Smooth muscle cell (in vitro differentiated cells): Measurements from ENCODE around the gene RPL31. TPM values are rescaled to one million over a fixed set of nuclear protein-coding genes. Genes with fewer than 3 reads are reported as not detected.

Source experiments
- DNase-seq: peaks from one replicate; lab custom pipeline; 2025; ENCODE audit not compliant: unreplicated experiment; lab: John Stamatoyannopoulos, UW
- H2AFZ ChIP-seq: fragments of 200-600 bp; sonication (generic); 2 replicates; pipeline ENCODE4 v1.6.0; 2016; ENCODE audit warnings: antibody characterized with exemption, low read depth, mild to moderate bottlenecking
- H3F3A ChIP-seq: fragments of 200-600 bp; sonication (generic); 2 replicates; pipeline ENCODE4 v1.6.0; 2017; ENCODE audit warnings: antibody characterized with exemption, low read depth
- H3K27ac ChIP-seq: fragments of 200-600 bp; sonication (generic); 2 replicates; pipeline ENCODE4 v1.5.1; 2016; ENCODE audit warnings: low read depth, mild to moderate bottlenecking
- H3K27me3 ChIP-seq: fragments of 200-600 bp; sonication (generic); 2 replicates; pipeline ENCODE4 v1.6.1; 2016; ENCODE audit warnings: low read depth, mild to moderate bottlenecking
- H3K36me3 ChIP-seq: fragments of 200-600 bp; sonication (generic); 2 replicates; pipeline ENCODE4 v1.5.1; 2016; ENCODE audit warnings: low read depth
- H3K4me1 ChIP-seq: fragments of 200-600 bp; sonication (generic); 2 replicates; pipeline ENCODE4 v1.5.1; 2016; ENCODE audit warnings: low read depth
- H3K4me2 ChIP-seq: fragments of 200-600 bp; sonication (generic); 2 replicates; pipeline ENCODE4 v1.6.0; 2016; ENCODE audit warnings: mild to moderate bottlenecking
- H3K4me3 ChIP-seq: fragments of 200-600 bp; sonication (generic); 2 replicates; pipeline ENCODE4 v1.5.1; 2016; ENCODE audit warnings: mild to moderate bottlenecking
- H3K79me2 ChIP-seq: fragments of 200-600 bp; sonication (generic); 2 replicates; pipeline ENCODE4 v1.6.0; 2016; ENCODE audit warnings: low read depth, mild to moderate bottlenecking
- H3K9ac ChIP-seq: fragments of 200-600 bp; sonication (generic); 2 replicates; pipeline ENCODE4 v1.6.0; 2016; ENCODE audit warnings: low read depth
- H3K9me3 ChIP-seq: fragments of 200-600 bp; sonication (generic); replicated peaks from 2 replicates; pipeline ENCODE4 v1.5.1; 2016; ENCODE audit warnings: low read depth
- H4K20me1 ChIP-seq: fragments of 200-600 bp; sonication (generic); 2 replicates; pipeline ENCODE4 v1.6.0; 2016; ENCODE audit warnings: low read depth
- CTCF ChIP-seq: fragments of 200-600 bp; sonication (generic); IDR thresholded peaks from 2 replicates; pipeline ENCODE4 v1.5.1; 2017; ENCODE audit warnings: borderline replicate concordance, mild to moderate bottlenecking, antibody characterized with exemption; ENCODE audit not compliant: insufficient read depth, poor library complexity, severe bottlenecking
- WGBS: methylation state at CpG from one replicate; pipeline ENCODE4 v1.1.7; 2016; ENCODE audit warnings: low lambda C conversion rate; 5-methylcytosine and 5-hydroxymethylcytosine counted together
- polyA plus RNA-seq: library from polyadenylated mRNA; unstranded; fragments of >200 nt; fragmentation: Nextera tagmentation; extraction: Ambion mirVana; gene quantifications from 2 replicates; pipeline ENCODE4 v1.2.1, GENCODE V29; 2016
- total RNA-seq: library from RNA; depleted of rRNA; stranded (reverse); fragments of >200 nt; gene quantifications from 2 replicates; pipeline ENCODE4 v1.2.3, GENCODE V29; 2014

The RPL31 gene
- total and polyA plus RNA-seq, 2 experiments from 2014 or later: 1,320 to 1,508 TPM

- no peaks in the 10 kb centered on the region for H3K4me1 ChIP-seq
Observed at GRCh38 chr2:100957996-100958653, 44.0 kb upstream of the RPL31 start.

GRCh38 chr2:100959225-100959880 lies 42.7 kb upstream of the RPL31 start:
- Histone ChIP-seq H3K4me2 (peak overlapping the region; percentile 50), H3K9ac (no peak overlapping the region), H3K27ac (peak overlapping the region; percentile 76)

More at GRCh38 chr2:100957996-100958653, 44.0 kb upstream of the RPL31 start:
- Histone ChIP-seq H3K36me3 (no peaks in the 10 kb centered on the region), H3K4me3 (no peak overlapping the region), H3K79me2 (no peaks in the 10 kb centered on the region), H3K27ac (peak overlapping the region; percentile 76), H3K9me3 (no peaks in the 10 kb centered on the region), H4K20me1 (no peaks in the 10 kb centered on the region), H3F3A (no peaks in the 10 kb centered on the region), H3K9ac (peak overlapping the region; percentile 7), H2AFZ (no peak overlapping the region), H3K27me3 (no peaks in the 10 kb centered on the region), H3K4me2 (peak overlapping the region; percentile 66)
- WGBS: 48% methylated on average over 16 of the region's 16 CpGs
- TF ChIP-seq CTCF: peak; percentile 5
- DNase-seq: peak; percentile 4

DNA sequence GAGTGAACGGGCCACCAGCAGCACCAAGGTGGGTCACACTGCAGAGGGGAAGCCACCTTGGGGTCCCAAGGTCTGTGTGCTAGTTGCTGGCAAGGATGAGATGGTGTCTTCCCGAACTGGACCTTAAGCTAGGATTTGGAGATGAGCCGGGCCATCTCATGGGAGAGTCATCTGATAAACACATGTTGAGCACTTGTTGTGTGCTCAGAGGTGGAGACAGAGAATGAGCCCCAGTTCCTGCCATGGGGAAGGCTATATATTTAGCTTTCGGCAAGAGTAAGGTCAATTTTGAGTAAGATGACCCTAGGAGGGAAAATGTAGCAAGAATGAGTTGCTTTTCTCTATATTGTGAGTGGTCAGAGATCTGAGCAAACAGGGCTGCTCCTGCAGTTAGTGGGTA lies 41.4 kb upstream of the RPL31 start:
- Histone ChIP-seq H3K9ac (no peak overlapping the region), H3F3A (no peaks in the 10 kb centered on the region), H3K9me3 (no peaks in the 10 kb centered on the region), H2AFZ (no peak overlapping the region), H3K36me3 (no peaks in the 10 kb centered on the region), H3K4me3 (no peak overlapping the region), H3K27me3 (no peaks in the 10 kb centered on the region), H3K79me2 (no peaks in the 10 kb centered on the region), H3K4me2 (no peak overlapping the region), H3K4me1 (no peaks in the 10 kb centered on the region), H3K27ac (no peak overlapping the region), H4K20me1 (no peaks in the 10 kb centered on the region)
- WGBS: 90% methylated on average over 4 of the region's 4 CpGs
- DNase-seq: no peak
- TF ChIP-seq CTCF: no peak

More at GRCh38 chr2:100959225-100959880, 42.7 kb upstream of the RPL31 start:
- Histone ChIP-seq H3K79me2 (no peaks in the 10 kb centered on the region), H3K4me1 (no peaks in the 10 kb centered on the region), H3K36me3 (no peaks in the 10 kb centered on the region), H4K20me1 (no peaks in the 10 kb centered on the region), H2AFZ (no peak overlapping the region), H3K4me3 (no peak overlapping the region), H3K9me3 (no peaks in the 10 kb centered on the region), H3F3A (no peaks in the 10 kb centered on the region), H3K27me3 (no peaks in the 10 kb centered on the region)
- TF ChIP-seq CTCF: no peak
- 67% methylated on average over 6 of the region's 6 CpGs for WGBS
- DNase-seq: no peak
